Endothelial cell of umbilical vein (primary cell): ENCODE results near the gene PDGFA. TPM values are rescaled to one million over a fixed set of nuclear protein-coding genes. Genes with fewer than 3 reads are reported as not detected.

Source experiments
- BruUV-seq: library from RNA; stranded (reverse); fragments of 400-500 nt; replicated peaks from 2 replicates; lab custom pipeline; 2021; lab: Mats Ljungman, UMichigan
- CTCF ChIA-PET: fragments of 300-600, 350-600 bp; sonication (Branson Sonifier 250); formaldehyde crosslinking; loops from one replicate; lab custom pipeline; 2021; ENCODE audit warnings: antibody characterized with exemption, inconsistent platforms; lab: Charles Lee
- POLR2A ChIA-PET: fragments of 300-600, 350-600 bp; sonication (Branson Sonifier 250); formaldehyde crosslinking; loops from one replicate; lab custom pipeline; 2021; ENCODE audit warnings: antibody characterized with exemption, inconsistent platforms; lab: Charles Lee
- DNase-seq: peaks from one replicate; pipeline ENCODE4 v3.0.0-alpha.2; 2011; ENCODE audit warnings: low read depth, low spot score
- FAIRE-seq: peaks from 2 replicates; lab custom pipeline; 2011; peaks lifted over from hg19 to GRCh38; lab: Jason Lieb, UNC
- H2AFZ ChIP-seq: 2 replicates; pipeline ENCODE4 v1.6.0; 2012; ENCODE audit warnings: low read depth, low read length, control low read depth, inconsistent platforms
- H3K27ac ChIP-seq: 2 replicates; pipeline ENCODE4 v1.5.1; 2011; ENCODE audit warnings: low read depth, mild to moderate bottlenecking, control low read depth, low read length, moderate library complexity; ENCODE audit not compliant: insufficient read depth
- H3K27me3 ChIP-seq, 2 experiments: 2 replicates each; pipeline versions ENCODE4 v1.6.0 to v1.6.1; 2011; ENCODE audit warnings: low read length in 2 of 2, mixed read lengths in 1 of 2; ENCODE audit not compliant: control insufficient read depth in 2 of 2, insufficient read depth in 2 of 2
- H3K36me3 ChIP-seq, 2 experiments: 2 replicates in 1 of 2; 3 replicates in 1 of 2; pipeline ENCODE4 v1.5.1; 2011; ENCODE audit warnings: low read length in 2 of 2, mild to moderate bottlenecking in 1 of 2, moderate library complexity in 1 of 2; ENCODE audit not compliant: control insufficient read depth in 2 of 2, insufficient read depth in 2 of 2; ENCODE audit errors: extremely low read depth in 1 of 2
- H3K4me1 ChIP-seq: 3 replicates; pipeline ENCODE4 v1.5.1; 2011; ENCODE audit warnings: mild to moderate bottlenecking, low read length; ENCODE audit not compliant: control insufficient read depth, insufficient read depth; ENCODE audit errors: extremely low read depth
- H3K4me2 ChIP-seq: 2 replicates; pipeline ENCODE4 v1.6.1; 2011; ENCODE audit warnings: low read length, control low read depth, mixed read lengths; ENCODE audit not compliant: insufficient read depth
- H3K4me3 ChIP-seq, 3 experiments: fragments of 200-600 bp in 1 of 3; sonication (generic), shearing (Covaris generic) in 1 of 3; replicated peaks in 1 of 3; 2 replicates each; pipeline ENCODE4 v1.5.1; 2011 to 2016; ENCODE audit warnings: control low read depth in 3 of 3, low read length in 3 of 3, mild to moderate bottlenecking in 2 of 3, inconsistent platforms in 1 of 3, low read depth in 1 of 3, moderate library complexity in 1 of 3; ENCODE audit not compliant: insufficient read depth in 1 of 3
- H3K79me2 ChIP-seq: 2 replicates; pipeline ENCODE4 v1.6.0; 2012; ENCODE audit warnings: low read length, inconsistent platforms; ENCODE audit not compliant: control insufficient read depth, insufficient read depth
- H3K9ac ChIP-seq: replicated peaks from 2 replicates; pipeline ENCODE3; 2011; ENCODE audit warnings: low read length, control low read depth; ENCODE audit not compliant: insufficient read depth; ENCODE audit errors: extremely low read depth
- H3K9me1 ChIP-seq: replicated peaks from 3 replicates; pipeline ENCODE4 v1.6.0; 2011; ENCODE audit warnings: mild to moderate bottlenecking, low read length; ENCODE audit not compliant: control insufficient read depth, insufficient read depth; ENCODE audit errors: extremely low read depth
- H3K9me3 ChIP-seq: replicated peaks from 2 replicates; pipeline ENCODE4 v1.5.1; 2012; ENCODE audit warnings: low read length, inconsistent platforms; ENCODE audit not compliant: control insufficient read depth, insufficient read depth
- H4K20me1 ChIP-seq: replicated peaks from 2 replicates; pipeline ENCODE3; 2011; ENCODE audit warnings: mild to moderate bottlenecking, low read length; ENCODE audit not compliant: control insufficient read depth, insufficient read depth; ENCODE audit errors: extremely low read depth
- EZH2 ChIP-seq: IDR thresholded peaks from 2 replicates; pipeline ENCODE4 v1.6.1; 2012; ENCODE audit warnings: borderline replicate concordance, low read depth, mild to moderate bottlenecking, moderate library complexity, low read length, inconsistent platforms; ENCODE audit not compliant: severe bottlenecking
- FOS ChIP-seq: IDR thresholded peaks from 2 replicates; pipeline ENCODE4 v1.6.1; 2011; ENCODE audit warnings: mild to moderate bottlenecking, low read length, moderate library complexity, borderline replicate concordance; ENCODE audit not compliant: insufficient read depth
- GATA2 ChIP-seq: IDR thresholded peaks from 2 replicates; pipeline ENCODE4 v1.7.0; 2011; ENCODE audit warnings: low read depth, mild to moderate bottlenecking, moderate library complexity, mixed read lengths, low read length; ENCODE audit not compliant: insufficient read length, insufficient read depth
- JUN ChIP-seq: IDR thresholded peaks from 2 replicates; pipeline ENCODE4 v1.6.1; 2011; ENCODE audit warnings: borderline replicate concordance, low read depth; ENCODE audit not compliant: insufficient read length, insufficient read depth
- MAX ChIP-seq: IDR thresholded peaks from 2 replicates; pipeline ENCODE4 v1.6.1; 2011; ENCODE audit not compliant: insufficient read depth, insufficient read length
- MYC ChIP-seq: IDR thresholded peaks from one replicate; pipeline ENCODE4 v1.6.1; 2011; ENCODE audit warnings: mild to moderate bottlenecking, low read depth, low read length
- POLR2A ChIP-seq: IDR thresholded peaks from 2 replicates; pipeline ENCODE4 v1.6.1; 2012; ENCODE audit warnings: low read depth, mild to moderate bottlenecking, control low read depth, low read length
- POLR2AphosphoS5 ChIP-seq: IDR thresholded peaks from 2 replicates; pipeline ENCODE4 v1.6.1; 2012; ENCODE audit warnings: low read depth, mild to moderate bottlenecking, control low read depth, low read length, moderate library complexity; ENCODE audit not compliant: insufficient read depth
- dilution Hi-C: fragments of 300-500 bp; cut with MboI; formaldehyde crosslinking; loops from one replicate; pipeline ENCODE4 v1.15.0; 2019; ENCODE audit warnings: low sequenced_read_pairs; ENCODE audit not compliant: extremely low pct_ligation_motif_present
- intact Hi-C: fragments of 100-400 bp; cut with micrococcal nuclease; formaldehyde crosslinking; loops from one replicate; pipeline ENCODE4 v1.10.0; 2022
- polyA plus RNA-seq, 4 experiments: library from polyadenylated mRNA; depleted of rRNA in 3 of 4; stranded (reverse) in 3 of 4; unstranded in 1 of 4; fragments of >200 nt; gene quantifications; 2 replicates each; pipeline versions ENCODE4 v1.2.1 to v1.2.3, GENCODE V29; 2011 to 2012; ENCODE audit warnings: missing spikeins in 1 of 4
- total RNA-seq: library from RNA; stranded (reverse); gene quantifications from 2 replicates; pipeline ENCODE4 v1.2.3, GENCODE V29; 2021
- TF ChIP-seq, protein P1 (sequence below), 2 donors: IDR thresholded peaks; 1 replicate in 1 of 2; 2 replicates in 1 of 2; pipeline ENCODE4 v1.5.1; 2011; ENCODE audit warnings: low read length in 2 of 2, mild to moderate bottlenecking in 2 of 2, moderate library complexity in 2 of 2, control low read depth in 1 of 2, inconsistent platforms in 1 of 2, low read depth in 1 of 2; ENCODE audit not compliant: insufficient read depth in 1 of 2; ENCODE audit errors: extremely low read depth in 1 of 2

PDGFA gene
- total and polyA plus RNA-seq, 2 donors (not counting 3 experiments of a cell fraction or from before 2014, with no cell fraction given): 17.4 to 62.4 TPM

- Histone ChIP-seq H3K36me3 (peaks cover 7 to 18% of the 10 kb centered on the region in 2 experiments), H3K27me3 (no peaks in the 10 kb centered on the region), H3K4me3 (no peak overlapping the region), H3K4me2 (no peak overlapping the region), H3K9me1 (no peaks in the 10 kb centered on the region), H2AFZ (no peak overlapping the region), H3K9me3 (no peaks in the 10 kb centered on the region), H3K79me2 (peaks cover 23% of the 10 kb centered on the region), H3K27ac (no peak overlapping the region), H3K4me1 (no peaks in the 10 kb centered on the region), H4K20me1 (no peaks in the 10 kb centered on the region), H3K9ac (no peak overlapping the region)
- dilution Hi-C loops: no loop called here
- ChIA-PET CTCF (no interaction called here), POLR2A (no interaction called here)
- FAIRE-seq (no peak), DNase-seq (no peak)
- TF ChIP-seq MAX (no peak), POLR2A (no peak), EZH2 (no peak), JUN (no peak), MYC (no peak), GATA2 (no peak), FOS (no peak), POLR2AphosphoS5 (no peak)
- TF ChIP-seq, protein P1, sequence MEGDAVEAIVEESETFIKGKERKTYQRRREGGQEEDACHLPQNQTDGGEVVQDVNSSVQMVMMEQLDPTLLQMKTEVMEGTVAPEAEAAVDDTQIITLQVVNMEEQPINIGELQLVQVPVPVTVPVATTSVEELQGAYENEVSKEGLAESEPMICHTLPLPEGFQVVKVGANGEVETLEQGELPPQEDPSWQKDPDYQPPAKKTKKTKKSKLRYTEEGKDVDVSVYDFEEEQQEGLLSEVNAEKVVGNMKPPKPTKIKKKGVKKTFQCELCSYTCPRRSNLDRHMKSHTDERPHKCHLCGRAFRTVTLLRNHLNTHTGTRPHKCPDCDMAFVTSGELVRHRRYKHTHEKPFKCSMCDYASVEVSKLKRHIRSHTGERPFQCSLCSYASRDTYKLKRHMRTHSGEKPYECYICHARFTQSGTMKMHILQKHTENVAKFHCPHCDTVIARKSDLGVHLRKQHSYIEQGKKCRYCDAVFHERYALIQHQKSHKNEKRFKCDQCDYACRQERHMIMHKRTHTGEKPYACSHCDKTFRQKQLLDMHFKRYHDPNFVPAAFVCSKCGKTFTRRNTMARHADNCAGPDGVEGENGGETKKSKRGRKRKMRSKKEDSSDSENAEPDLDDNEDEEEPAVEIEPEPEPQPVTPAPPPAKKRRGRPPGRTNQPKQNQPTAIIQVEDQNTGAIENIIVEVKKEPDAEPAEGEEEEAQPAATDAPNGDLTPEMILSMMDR (IDR thresholded peaks at IDR 0.05; ENCODE audit: extremely low read depth in 1 of 2, insufficient read depth in 1 of 2, low read depth in 1 of 2, low read length in 2 of 2): no peak
- BruUV-seq: no TSS peak
- intact Hi-C loops: no loop called here
Observed at GRCh38 chr7:505171-505570, 14.5 kb downstream of the PDGFA start.
